Measurements from ENCODE around the gene ARID1B.

Gene ARID1B

GRCh38 chr6:157222201-157222981, 445.2 kb downstream of the ARID1B start:
- DNase-seq, result no peak

DNA sequence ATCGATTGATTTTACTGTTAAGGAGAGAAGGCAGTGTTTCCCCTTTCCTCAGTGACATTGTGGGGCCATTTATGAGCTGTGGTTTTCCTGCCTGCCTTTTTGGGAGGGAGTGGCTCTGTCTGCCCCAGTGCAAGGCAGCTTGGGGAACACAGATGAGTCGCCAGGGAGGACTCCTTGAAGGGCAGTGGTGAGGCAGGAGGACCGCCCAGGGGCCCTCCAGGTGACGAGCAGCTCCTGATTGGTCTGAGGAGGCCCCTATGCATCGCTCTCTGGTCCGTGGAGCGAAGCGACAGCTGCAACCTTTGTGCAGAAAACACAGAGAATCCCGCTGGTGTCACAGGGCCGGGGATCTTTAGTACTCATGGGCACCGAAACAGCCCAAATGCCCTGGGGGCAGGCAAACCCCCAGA, 445.8 kb downstream of the ARID1B start:
- DNase-seq, result no peak

- no peak for DNase-seq
Observed at GRCh38 chr6:157223511-157223910, 446.3 kb downstream of the ARID1B start.

DNA sequence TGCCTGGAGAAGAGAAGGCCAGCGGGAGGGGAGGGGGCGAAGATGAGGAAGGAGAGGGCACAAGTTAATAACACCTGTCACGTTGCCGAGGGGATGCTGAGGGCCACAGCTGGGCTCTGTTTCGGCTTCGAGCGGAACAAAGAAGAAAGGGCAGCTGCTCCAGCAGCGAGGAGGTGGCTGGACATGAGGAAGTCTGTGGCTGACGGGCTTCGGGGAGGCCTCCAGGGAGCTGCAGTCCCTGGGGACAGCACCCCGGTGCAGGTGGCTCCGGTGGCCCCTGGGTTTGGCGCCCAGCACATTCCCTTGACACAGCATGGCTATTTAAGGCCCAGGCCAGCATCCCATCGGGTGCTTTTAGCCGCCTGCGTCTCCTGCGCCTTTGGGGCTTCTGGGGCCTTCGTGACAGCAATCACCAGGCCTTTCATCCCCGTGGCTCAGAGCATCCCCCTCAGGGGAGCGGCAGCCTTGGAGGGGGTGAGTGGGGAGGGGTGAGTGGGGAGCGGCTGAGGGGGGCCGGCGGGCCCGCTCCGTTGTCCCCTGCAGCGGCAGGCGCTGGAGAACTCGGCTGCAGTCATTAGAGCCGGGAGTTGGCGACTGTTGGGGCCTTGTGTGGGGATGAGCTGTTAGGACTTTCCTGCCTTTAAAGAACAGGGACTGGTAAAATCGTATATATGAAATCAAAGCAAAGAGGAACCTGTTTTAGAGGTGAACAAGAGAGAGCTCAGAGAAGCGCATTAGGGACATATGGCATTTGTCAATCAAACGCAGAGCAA, 447.2 kb downstream of the ARID1B start:
- DNase-seq, result no peak

DNA sequence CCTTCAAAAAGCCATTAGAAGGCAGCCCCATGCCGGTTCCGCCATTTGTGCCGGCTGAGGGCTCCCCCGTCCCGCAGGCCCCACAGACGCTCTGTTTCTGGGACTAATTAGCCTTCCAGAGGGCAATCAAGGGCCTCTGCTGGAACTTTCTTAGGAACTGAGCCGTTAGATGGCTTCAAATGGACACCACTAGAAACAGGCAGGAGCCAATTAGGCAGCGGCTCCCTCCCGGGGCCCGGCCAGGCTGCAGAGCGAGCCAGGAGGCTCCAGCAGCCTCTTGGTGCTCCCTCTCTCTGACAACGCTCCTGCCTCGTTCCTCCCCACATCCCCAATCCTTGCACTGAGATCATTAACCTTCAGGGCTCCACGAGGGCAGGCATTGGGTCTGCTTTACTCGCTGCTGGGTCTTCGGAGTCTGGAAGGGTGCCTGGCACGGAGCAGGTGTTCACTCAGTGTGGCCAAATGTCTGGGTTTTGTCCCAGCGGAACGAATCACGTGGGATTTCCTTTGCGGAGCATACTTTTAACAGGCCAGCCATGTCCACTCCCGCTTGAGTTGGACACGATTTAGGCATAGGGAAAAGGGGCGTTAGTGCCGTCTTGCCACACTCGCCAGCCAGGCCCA, 447.9 kb downstream of the ARID1B start:
- DNase-seq, result no peak

- DNase-seq, result no peak
Observed at GRCh38 chr6:157225575-157225995, 448.4 kb downstream of the ARID1B start.

- no peak for DNase-seq
Observed at GRCh38 chr6:157226026-157226625, 448.9 kb downstream of the ARID1B start.

DNA sequence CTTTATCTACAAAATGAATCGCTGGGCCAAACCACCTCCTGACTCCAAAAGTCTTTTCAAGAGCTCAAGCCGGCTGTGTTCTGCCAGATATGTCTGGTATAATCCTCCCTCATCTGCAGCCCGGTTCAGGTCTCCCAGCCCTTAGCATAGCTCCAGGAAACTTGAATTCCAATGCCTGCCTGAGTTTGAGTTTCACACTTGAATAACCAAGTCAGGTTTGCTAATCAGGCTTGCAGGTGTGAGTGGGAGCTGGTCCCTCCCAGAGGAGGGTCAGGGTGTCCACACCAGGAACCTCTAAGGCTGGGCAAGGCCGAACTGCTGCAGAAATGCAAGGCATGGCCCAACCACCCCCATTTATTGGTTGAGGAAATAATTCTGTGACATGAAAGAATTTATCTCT, 449.6 kb downstream of the ARID1B start:
- DNase-seq, result no peak

GRCh38 chr6:157227202-157228166, 450.3 kb downstream of the ARID1B start:
- no peak for DNase-seq

GRCh38 chr6:157228426-157229131, 451.4 kb downstream of the ARID1B start:
- no peak for DNase-seq

DNA sequence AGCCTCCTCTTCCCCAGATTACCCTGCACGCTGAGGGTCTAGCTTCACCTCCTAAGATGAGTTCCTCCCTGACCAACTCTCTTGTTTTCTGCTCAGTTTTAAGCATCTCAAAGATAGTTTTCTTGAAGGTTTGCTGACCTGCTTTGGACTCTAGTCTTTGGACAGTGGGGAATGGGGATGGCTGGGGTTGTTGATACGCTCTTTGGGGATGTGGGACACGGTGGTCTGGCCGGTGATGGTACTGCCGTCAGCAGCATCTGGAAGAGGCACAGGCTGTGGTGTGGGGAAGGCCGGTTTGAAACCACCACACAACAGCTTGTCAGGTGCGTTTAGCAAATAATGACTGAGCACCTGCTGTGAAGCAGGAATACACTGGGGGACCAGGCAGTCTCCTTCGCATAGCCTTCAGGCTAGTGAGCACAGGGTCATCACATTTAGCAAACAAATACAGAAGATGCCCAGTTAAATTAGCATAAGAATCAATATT, 452.0 kb downstream of the ARID1B start:
- no peak for DNase-seq

GRCh38 chr6:157229713-157230112, 452.5 kb downstream of the ARID1B start:
- DNase-seq, result no peak

GRCh38 chr6:157230910-157231309, 453.7 kb downstream of the ARID1B start:
- DNase-seq, result no peak

DNA sequence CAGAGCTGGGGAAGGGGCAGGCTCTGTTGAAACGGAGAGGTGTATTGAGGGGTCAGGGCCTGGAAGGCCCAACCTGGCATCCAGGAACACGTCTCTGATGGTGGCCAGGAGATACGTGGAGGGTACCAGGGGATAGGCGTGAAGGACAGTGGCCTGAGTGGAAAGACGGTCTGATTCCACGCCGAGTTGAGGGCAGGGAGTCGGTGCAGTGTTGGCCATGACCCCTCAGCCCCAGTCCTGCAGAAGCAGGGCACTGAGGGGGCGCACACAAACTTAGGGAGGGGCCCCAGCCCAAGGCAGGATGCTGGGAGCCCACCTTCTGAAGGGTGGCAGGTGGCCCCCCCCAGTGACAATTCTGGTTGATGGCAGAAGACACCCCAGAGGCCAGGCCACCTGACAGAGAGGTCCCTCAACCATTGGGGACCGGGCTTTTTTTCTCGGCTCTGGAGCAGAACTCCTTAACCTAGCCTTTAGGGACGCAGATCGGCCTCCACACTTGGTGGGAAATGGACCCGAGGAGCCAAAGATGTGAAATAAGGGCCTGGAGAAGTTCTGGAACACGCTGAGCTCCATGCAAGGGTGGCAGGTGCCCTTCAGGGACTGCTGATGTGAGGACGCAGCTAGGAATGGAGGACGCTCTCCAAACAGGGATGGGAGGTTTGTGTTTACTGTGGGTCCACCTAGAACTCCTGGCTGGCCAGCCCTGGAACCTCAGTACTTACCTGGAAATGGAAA, 455.1 kb downstream of the ARID1B start:
- no peak for DNase-seq

DNA sequence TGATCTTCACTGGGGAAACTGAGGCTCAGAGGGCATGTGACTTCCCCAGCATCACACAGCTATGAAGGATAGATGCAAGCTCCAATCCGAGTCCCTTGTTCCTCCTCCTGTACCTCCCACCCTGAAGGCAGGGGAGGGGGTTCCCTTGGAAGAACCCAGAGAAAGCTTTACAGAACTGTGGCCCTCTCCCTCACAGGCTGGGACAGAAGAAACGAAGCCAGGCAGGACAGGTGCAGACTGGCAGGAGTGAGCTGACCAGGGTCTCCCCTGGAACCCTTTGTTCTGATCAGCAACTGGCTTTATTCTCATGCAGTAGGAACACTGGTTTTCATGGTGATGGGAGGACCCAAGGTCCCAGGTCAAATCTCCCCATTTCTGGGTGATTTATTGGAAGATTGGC, 456.0 kb downstream of the ARID1B start:
- DNase-seq, result no peak

GRCh38 chr6:157233686-157234085, 456.5 kb downstream of the ARID1B start:
- DNase-seq, result no peak

DNA sequence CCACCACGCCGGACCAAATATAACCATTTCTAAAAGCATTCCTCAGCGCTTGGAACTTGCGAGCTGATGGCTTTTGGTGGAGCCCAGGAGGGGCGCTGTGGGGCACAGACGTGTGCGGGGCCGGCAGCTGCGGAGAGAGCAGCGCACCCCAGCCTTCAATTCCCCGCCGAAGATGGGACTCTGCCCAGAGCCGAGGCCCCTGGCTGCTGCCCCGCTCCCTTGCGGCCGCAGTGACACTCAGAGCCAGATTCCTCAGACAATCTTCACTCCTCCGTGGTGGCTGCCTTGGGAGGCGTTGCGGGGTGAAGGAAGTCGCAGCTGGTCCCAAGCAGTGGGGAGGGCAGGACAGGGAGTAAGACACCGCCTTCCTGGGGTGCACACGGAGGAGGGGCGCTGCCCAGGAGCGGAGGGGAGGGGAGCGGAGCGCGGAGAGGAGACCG, 458.4 kb downstream of the ARID1B start:
- DNase-seq, result no peak

- DNase-seq, result no peak
Observed at GRCh38 chr6:157236040-157236725, 459.0 kb downstream of the ARID1B start.

DNA sequence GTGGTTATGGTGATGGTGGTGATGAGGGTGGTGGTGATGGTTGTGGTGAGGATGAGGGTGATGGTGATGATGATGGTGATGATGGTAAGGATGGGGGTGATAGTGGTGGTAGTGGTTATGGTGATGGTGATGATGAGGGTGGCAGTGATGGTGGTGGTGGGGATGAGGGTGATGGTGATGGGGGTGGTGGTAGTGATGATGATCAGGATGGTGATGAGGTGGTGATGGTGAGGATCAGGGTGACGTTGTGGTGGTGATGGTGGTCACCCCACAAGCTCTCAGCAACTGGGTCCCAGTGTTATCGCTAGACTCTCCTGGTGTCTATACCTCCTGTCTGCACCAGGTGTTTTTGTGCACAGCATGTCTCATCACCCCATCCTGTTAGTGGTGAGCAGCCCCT, 461.2 kb downstream of the ARID1B start:
- DNase-seq, result no peak

- no peak for DNase-seq
Observed at GRCh38 chr6:157239148-157239547, 462.0 kb downstream of the ARID1B start.
